Heart left ventricle (tissue), 16 donors: ENCODE results near the gene RIC8B. TPM values are rescaled to one million over a fixed set of nuclear protein-coding genes. Genes with fewer than 3 reads are reported as not detected.

ENCODE experiments used
- ATAC-seq, 4 donors: fragments of 200-7000 bp; cut with Tn5 transposase; one replicate each; pipeline ENCODE4 v1.9.1; 2020 to 2022; ENCODE audit warnings: moderate library complexity in 4 of 4, mild to moderate bottlenecking in 3 of 4, moderate number of reproducible peaks in 1 of 4
- DNase-seq, 5 donors: peaks; one replicate each; pipeline ENCODE4 v3.0.0-alpha.2; 2020
- H3K27ac ChIP-seq, 12 donors: fragments of 200-600 bp; sonication (generic) in 4 of 12; one replicate each; pipeline versions ENCODE4 v1.5.0 to v1.8.0; 2016 to 2022; ENCODE audit warnings: mild to moderate bottlenecking in 2 of 12
- H3K27me3 ChIP-seq, 9 donors: fragments of 200-600 bp; sonication (generic) in 2 of 9; one replicate each; pipeline versions ENCODE4 v1.5.1 to v1.8.0; 2016 to 2022; ENCODE audit warnings: mild to moderate bottlenecking in 3 of 9
- H3K36me3 ChIP-seq, 9 donors: fragments of 200-600 bp; sonication (generic) in 2 of 9; one replicate each; pipeline versions ENCODE4 v1.5.0 to v1.8.0; 2018 to 2022; ENCODE audit warnings: mild to moderate bottlenecking in 2 of 9
- H3K4me1 ChIP-seq, 12 donors: fragments of 200-600 bp; sonication (generic) in 4 of 12; one replicate each; pipeline versions ENCODE4 v1.5.0 to v1.8.0; 2016 to 2022; ENCODE audit warnings: mild to moderate bottlenecking in 3 of 12
- H3K4me3 ChIP-seq, 12 donors: fragments of 200-600 bp; sonication (generic) in 4 of 12; one replicate each; pipeline versions ENCODE4 v1.5.0 to v1.8.0; 2017 to 2022; ENCODE audit warnings: mild to moderate bottlenecking in 9 of 12, moderate library complexity in 4 of 12
- H3K9me3 ChIP-seq, 12 donors: fragments of 200-600 bp; sonication (generic) in 4 of 12; one replicate each; pipeline versions ENCODE4 v1.5.0 to v1.8.0; 2016 to 2022; ENCODE audit warnings: mild to moderate bottlenecking in 1 of 12
- CTCF ChIP-seq, 12 donors: fragments of 200-600 bp; sonication (generic) in 4 of 12; IDR thresholded peaks; one replicate each; pipeline versions ENCODE4 v1.5.0 to v1.8.0; 2018 to 2022; ENCODE audit warnings: antibody characterized with exemption in 12 of 12, mild to moderate bottlenecking in 5 of 12
- POLR2A ChIP-seq, 2 donors: fragments of 450-650 bp; IDR thresholded peaks; one replicate each; pipeline ENCODE4 v1.6.1; 2017; ENCODE audit warnings: antibody characterized with exemption in 2 of 2, mild to moderate bottlenecking in 2 of 2, moderate library complexity in 2 of 2
- WGBS, 4 donors: extraction: QIAGEN DNeasy Blood & Tissue Kit in 2 of 4; methylation state at CpG; one replicate each; pipeline versions ENCODE4 v1.1.5 to v1.1.7; 2013 to 2018; 5-methylcytosine and 5-hydroxymethylcytosine counted together
- intact Hi-C, 10 donors: fragments of 100-400 bp; cut with DNase I; formaldehyde crosslinking; loops; one replicate each; pipeline versions ENCODE4 v1.11.1 to v1.14.2; 2022
- polyA plus RNA-seq, 2 donors: library from polyadenylated mRNA; stranded (reverse); fragments of 200-250 nt; gene quantifications; one replicate each; pipeline ENCODE4 v1.2.3, GENCODE V29; 2013
- total RNA-seq, 9 donors: library from RNA; depleted of rRNA in 2 of 9; stranded (reverse); fragments of >200 nt in 2 of 9; fragmentation: NEBNext Ultra II Directional in 3 of 9; extraction: Animal tissue kit (Norgen Biotek cat#: 25700) in 3 of 9; gene quantifications; one replicate each; pipeline versions ENCODE4 v1.1.0 to v1.2.4, GENCODE V29; 2016 to 2023
- donor health status: ischemic (EF 13 %, LVEDD 7.1; RV severe dilation, severe dysfunction).
- donor health status: healthy with polysubstance abuse.
- donor health status: DM: no; HTN: yes; CAD: no.
- donor health status: DM: no; HTN: no; CAD: no.
- donor health status: ischemic (EF 25% LVEDD 6.9; RV normal size, moderate dysfunction).
- donor health status: ischemic (EF 25% LVEDD 5.7; RV mildly dilated, moderate dysfunction).
- donor health status: healthy.
- donor health status: DM: yes; HTN: yes; CAD: no.
- donor health status: ischemic (EF 35%, LVEDD 5.7; RV mildly dilated, moderate dysfunction).
- donor health status: nonischemic (EF 11% LVEDD 7.7; RV severe dilation, severe dysfunction).
- donor health status: DM: yes; HTN: yes; CAD: no.
- donor health status: PGD.
- donor health status: ischemic (EF 29% LVEDD 5.4; RV normal size, mild dysfunction).
- donor health status: nonischemic (EF 23%, LVEDD 6.1; RV moderate dilation, normal function).

The RIC8B gene
- total and polyA plus RNA-seq, 11 donors, result 6.1 to 27.5 (median 22.7) TPM

GRCh38 chr12:106885026-106885425, 110.5 kb downstream of the RIC8B start:
- no peak for ATAC-seq
- H3K9me3 ChIP-seq, result no peaks in the 10 kb centered on the region
- TF ChIP-seq POLR2A (IDR thresholded peaks at IDR 0.05), result no peak
- TF ChIP-seq CTCF (IDR thresholded peaks at IDR 0.05), result no peak
- intact Hi-C loops, result no loop called here
- peaks cover 0 to 85% (median 66%) of the 10 kb centered on the region in 9 donors for H3K36me3 ChIP-seq
- H3K4me3 ChIP-seq, result no peak overlapping the region
- 94 to 98% (median 97%) methylated on average over 3 of the region's 3 CpGs for WGBS, 4 donors
- H3K27me3 ChIP-seq, result no peaks in the 10 kb centered on the region
- peaks cover 0 to 7% (median 0%) of the 10 kb centered on the region in 12 donors for H3K4me1 ChIP-seq
- DNase-seq, result no peak
- H3K27ac ChIP-seq, result no peak overlapping the region

- TF ChIP-seq POLR2A (IDR thresholded peaks at IDR 0.05) (no peak), CTCF (IDR thresholded peaks at IDR 0.05) (no peak)
- Histone ChIP-seq H3K9me3 (no peaks in the 10 kb centered on the region), H3K4me3 (no peak overlapping the region), H3K4me1 (peaks cover 0 to 7% (median 0%) of the 10 kb centered on the region in 12 donors), H3K36me3 (peaks cover 0 to 78% (median 60%) of the 10 kb centered on the region in 9 donors), H3K27me3 (no peaks in the 10 kb centered on the region), H3K27ac (no peak overlapping the region)
- WGBS, 4 donors, result 93 to 98% (median 95%) methylated on average over 4 of the region's 4 CpGs
- intact Hi-C loops, result no loop called here
- no peak for ATAC-seq
- DNase-seq, result no peak
Measured at GRCh38 chr12:106885541-106886249, 111.2 kb downstream of the RIC8B start.

GRCh38 chr12:106886932-106887331, 112.5 kb downstream of the RIC8B start:
- no peak for ATAC-seq
- Histone ChIP-seq H3K36me3 (peaks cover 0 to 66% (median 48%) of the 10 kb centered on the region in 9 donors), H3K4me1 (peaks cover 0 to 7% (median 0%) of the 10 kb centered on the region in 12 donors), H3K9me3 (no peaks in the 10 kb centered on the region), H3K4me3 (no peak overlapping the region), H3K27me3 (peaks cover 0 to 6% (median 0%) of the 10 kb centered on the region in 9 donors), H3K27ac (no peak overlapping the region)
- WGBS, 4 donors, result 84 to 93% (median 89%) methylated on average over 2 of the region's 2 CpGs
- no peak for DNase-seq
- intact Hi-C loops, result no loop called here
- TF ChIP-seq CTCF (IDR thresholded peaks at IDR 0.05) (no peak), POLR2A (IDR thresholded peaks at IDR 0.05) (no peak)

GRCh38 chr12:106888348-106888970, 114.0 kb downstream of the RIC8B start:
- Histone ChIP-seq H3K27ac (no peak overlapping the region), H3K4me1 (peaks cover 0 to 7% (median 0%) of the 10 kb centered on the region in 12 donors), H3K4me3 (no peak overlapping the region), H3K9me3 (no peaks in the 10 kb centered on the region), H3K27me3 (peaks cover 0 to 17% (median 0%) of the 10 kb centered on the region in 9 donors), H3K36me3 (peaks cover 0 to 51% (median 38%) of the 10 kb centered on the region in 9 donors)
- ATAC-seq, result peak in 1 of 4 donors; percentile 28
- DNase-seq, result no peak
- intact Hi-C loops, result no loop called here
- 54 to 78% (median 69%) methylated on average over 5 of the region's 5 CpGs for WGBS, 4 donors
- TF ChIP-seq CTCF (IDR thresholded peaks at IDR 0.05) (no peak), POLR2A (IDR thresholded peaks at IDR 0.05) (no peak)
